Caco-2 (cell line): ENCODE measurements around the gene LPAR1. TPM values are rescaled to one million over a fixed set of nuclear protein-coding genes. Genes with fewer than 3 reads are reported as not detected.

Experiments used
- BruUV-seq: library from RNA; stranded (reverse); fragments of 400-500 nt; replicated peaks from 2 replicates; lab custom pipeline; 2021; lab: Mats Ljungman, UMichigan
- CTCF ChIA-PET: fragments of 300-600 bp; sonication (Branson Sonifier 250); formaldehyde crosslinking; loops from one replicate; lab custom pipeline; 2022; ENCODE audit warnings: antibody characterized with exemption; lab: Charles Lee
- POLR2A ChIA-PET: fragments of 300-600 bp; sonication (Branson Sonifier 250); formaldehyde crosslinking; loops from one replicate; lab custom pipeline; 2022; ENCODE audit warnings: antibody characterized with exemption; lab: Charles Lee
- DNase-seq, 2 experiments: peaks; one replicate each; pipeline versions ENCODE4 v3.0.0 to v3.0.0-alpha.2; 2020 to 2022
- H3K27me3 ChIP-seq: replicated peaks from 2 replicates; pipeline ENCODE4 v1.6.0; 2011; ENCODE audit warnings: low read length; ENCODE audit not compliant: control insufficient read depth, insufficient read depth
- H3K36me3 ChIP-seq: 2 replicates; pipeline ENCODE4 v1.5.1; 2011; ENCODE audit warnings: low read length; ENCODE audit not compliant: control insufficient read depth, insufficient read depth
- H3K4me1 ChIP-seq: fragments of 250-450 bp; sonication (Bioruptor Pico); 2 replicates; pipeline ENCODE4 v1.5.1; 2020; ENCODE audit warnings: mild to moderate bottlenecking
- H3K4me3 ChIP-seq: 2 replicates; pipeline ENCODE4 v1.5.1; 2011; ENCODE audit warnings: low read depth, mild to moderate bottlenecking, control low read depth, low read length
- H3K9me3 ChIP-seq: fragments of 250-450 bp; sonication (Bioruptor Pico); 2 replicates; pipeline ENCODE4 v1.5.1; 2020; ENCODE audit warnings: mild to moderate bottlenecking, moderate library complexity
- H3K27ac Mint-ChIP-seq: one replicate; pipeline ENCODE4 v1.8.0; 2022; ENCODE audit warnings: mixed read lengths; ENCODE audit not compliant: unreplicated experiment
- H3K27me3 Mint-ChIP-seq: one replicate; pipeline ENCODE4 v1.8.0; 2022; ENCODE audit warnings: mixed read lengths; ENCODE audit not compliant: insufficient read depth, unreplicated experiment
- H3K36me3 Mint-ChIP-seq: one replicate; pipeline ENCODE4 v1.8.0; 2022; ENCODE audit warnings: mild to moderate bottlenecking, mixed read lengths; ENCODE audit not compliant: insufficient read depth, unreplicated experiment
- H3K4me1 Mint-ChIP-seq: one replicate; pipeline ENCODE4 v1.8.0; 2022; ENCODE audit warnings: low read depth, mixed read lengths; ENCODE audit not compliant: unreplicated experiment
- H3K4me3 Mint-ChIP-seq: one replicate; pipeline ENCODE4 v1.8.0; 2022; ENCODE audit warnings: mild to moderate bottlenecking, moderate library complexity, mixed read lengths; ENCODE audit not compliant: unreplicated experiment
- H3K9me3 Mint-ChIP-seq: one replicate; pipeline ENCODE4 v1.8.0; 2022; ENCODE audit warnings: mixed read lengths; ENCODE audit not compliant: unreplicated experiment
- intact Hi-C: fragments of 100-400 bp; cut with micrococcal nuclease; formaldehyde crosslinking; loops from one replicate; pipeline ENCODE4 v1.10.0; 2022; ENCODE audit not compliant: unreplicated experiment
- total RNA-seq: library from RNA; stranded (reverse); gene quantifications from 2 replicates; pipeline ENCODE4 v1.2.3, GENCODE V29; 2022
- TF ChIP-seq, protein P1 (sequence below), 2 experiments: fragments of 200-600 bp in 1 of 2; IDR thresholded peaks; 1 replicate in 1 of 2; 2 replicates in 1 of 2; pipeline versions ENCODE4 v1.5.1 to v1.8.0; 2011 to 2022; ENCODE audit warnings: antibody characterized with exemption in 1 of 2, control low read depth in 1 of 2, inconsistent platforms in 1 of 2, low read depth in 1 of 2, low read length in 1 of 2, mild to moderate bottlenecking in 1 of 2, moderate library complexity in 1 of 2; ENCODE audit not compliant: insufficient read depth in 1 of 2, severe bottlenecking in 1 of 2, unreplicated experiment in 1 of 2

LPAR1 gene
- total RNA-seq, 1 experiment from 2014 or later: 20.3 TPM

GRCh38 chr9:110900456-110900855 lies 137.8 kb downstream of the LPAR1 start:
- TF ChIP-seq, protein P1, sequence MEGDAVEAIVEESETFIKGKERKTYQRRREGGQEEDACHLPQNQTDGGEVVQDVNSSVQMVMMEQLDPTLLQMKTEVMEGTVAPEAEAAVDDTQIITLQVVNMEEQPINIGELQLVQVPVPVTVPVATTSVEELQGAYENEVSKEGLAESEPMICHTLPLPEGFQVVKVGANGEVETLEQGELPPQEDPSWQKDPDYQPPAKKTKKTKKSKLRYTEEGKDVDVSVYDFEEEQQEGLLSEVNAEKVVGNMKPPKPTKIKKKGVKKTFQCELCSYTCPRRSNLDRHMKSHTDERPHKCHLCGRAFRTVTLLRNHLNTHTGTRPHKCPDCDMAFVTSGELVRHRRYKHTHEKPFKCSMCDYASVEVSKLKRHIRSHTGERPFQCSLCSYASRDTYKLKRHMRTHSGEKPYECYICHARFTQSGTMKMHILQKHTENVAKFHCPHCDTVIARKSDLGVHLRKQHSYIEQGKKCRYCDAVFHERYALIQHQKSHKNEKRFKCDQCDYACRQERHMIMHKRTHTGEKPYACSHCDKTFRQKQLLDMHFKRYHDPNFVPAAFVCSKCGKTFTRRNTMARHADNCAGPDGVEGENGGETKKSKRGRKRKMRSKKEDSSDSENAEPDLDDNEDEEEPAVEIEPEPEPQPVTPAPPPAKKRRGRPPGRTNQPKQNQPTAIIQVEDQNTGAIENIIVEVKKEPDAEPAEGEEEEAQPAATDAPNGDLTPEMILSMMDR (IDR thresholded peaks at IDR 0.05; ENCODE audit: insufficient read depth in 1 of 2, low read depth in 1 of 2, low read length in 1 of 2, severe bottlenecking in 1 of 2, unreplicated experiment in 1 of 2): no peak
- no TSS peak for BruUV-seq
- Histone ChIP-seq H3K4me3 (no peak overlapping the region), H3K36me3 (peaks cover 1% of the 10 kb centered on the region; the same call in 1 of the 2 replicates), H3K27me3 (no peaks in the 10 kb centered on the region), H3K4me1 (no peaks in the 10 kb centered on the region), H3K9me3 (peaks cover 4% of the 10 kb centered on the region; the same call in 1 of the 2 replicates)
- POLR2A ChIA-PET: no interaction called here
- DNase-seq: no peak
- no peaks in the 10 kb centered on the region for H3K27me3 Mint-ChIP-seq
- H3K4me3 Mint-ChIP-seq: no peak overlapping the region
- H3K9me3 Mint-ChIP-seq: peaks cover 50% of the 10 kb centered on the region
- H3K27ac Mint-ChIP-seq: no peak overlapping the region
- no peaks in the 10 kb centered on the region for H3K4me1 Mint-ChIP-seq
- CTCF ChIA-PET: no interaction called here
- peaks cover 22% of the 10 kb centered on the region for H3K36me3 Mint-ChIP-seq
- intact Hi-C loops: no loop called here

GRCh38 chr9:110898866-110899265 lies 139.4 kb downstream of the LPAR1 start:
- Histone ChIP-seq H3K9me3 (peaks cover 4% of the 10 kb centered on the region; the same call in 1 of the 2 replicates), H3K4me3 (no peak overlapping the region), H3K27me3 (no peaks in the 10 kb centered on the region), H3K4me1 (no peaks in the 10 kb centered on the region), H3K36me3 (peaks cover 1% of the 10 kb centered on the region; the same call in 1 of the 2 replicates)
- no peak for DNase-seq
- ChIA-PET CTCF (no interaction called here), POLR2A (no interaction called here)
- Mint-ChIP-seq H3K36me3 (peaks cover 22% of the 10 kb centered on the region), H3K4me1 (no peaks in the 10 kb centered on the region), H3K4me3 (no peak overlapping the region), H3K9me3 (peaks cover 41% of the 10 kb centered on the region), H3K27me3 (no peaks in the 10 kb centered on the region), H3K27ac (no peak overlapping the region)
- no TSS peak for BruUV-seq
- intact Hi-C loops: loop anchor here (5.0 kb wide), 1 partner anchor 257 kb away; no protein-coding TSS in a partner anchor
- TF ChIP-seq, protein P1 (IDR thresholded peaks at IDR 0.05; ENCODE audit: insufficient read depth in 1 of 2, low read depth in 1 of 2, low read length in 1 of 2, severe bottlenecking in 1 of 2, unreplicated experiment in 1 of 2): no peak

GRCh38 chr9:110898358-110898757 lies 139.9 kb downstream of the LPAR1 start:
- Histone ChIP-seq H3K27me3 (no peaks in the 10 kb centered on the region), H3K9me3 (peaks cover 4% of the 10 kb centered on the region; the same call in 1 of the 2 replicates), H3K4me1 (no peaks in the 10 kb centered on the region), H3K4me3 (no peak overlapping the region), H3K36me3 (peaks cover 1% of the 10 kb centered on the region; the same call in 1 of the 2 replicates)
- H3K9me3 Mint-ChIP-seq: peaks cover 36% of the 10 kb centered on the region
- POLR2A ChIA-PET: no interaction called here
- H3K36me3 Mint-ChIP-seq: peaks cover 22% of the 10 kb centered on the region
- CTCF ChIA-PET: no interaction called here
- no peak for DNase-seq
- no TSS peak for BruUV-seq
- intact Hi-C loops: loop anchor here (5.0 kb wide), 1 partner anchor 256 kb away; no protein-coding TSS in a partner anchor
- no peaks in the 10 kb centered on the region for H3K27me3 Mint-ChIP-seq
- H3K27ac Mint-ChIP-seq: no peak overlapping the region
- no peak overlapping the region for H3K4me3 Mint-ChIP-seq
- H3K4me1 Mint-ChIP-seq: no peaks in the 10 kb centered on the region
- TF ChIP-seq, protein P1 (IDR thresholded peaks at IDR 0.05; ENCODE audit: insufficient read depth in 1 of 2, low read depth in 1 of 2, low read length in 1 of 2, severe bottlenecking in 1 of 2, unreplicated experiment in 1 of 2): no peak
